GM18858 (cell line): ENCODE results near the gene CSTF2T.

Experiments
- ATAC-seq: cut with Tn5 transposase; IDR thresholded peaks from one replicate; pipeline ENCODE4 v1.9.1; 2021; ENCODE audit not compliant: unreplicated experiment

CSTF2T gene

GRCh38 chr10:51651063-51651462 is 48.3 kb downstream of the CSTF2T start:
- ATAC-seq: no peak

- ATAC-seq: no peak
Observed at GRCh38 chr10:51649064-51649463, 50.3 kb downstream of the CSTF2T start.
